Endothelial cell of umbilical vein (primary cell): Measurements from ENCODE around the gene DLGAP1. TPM values are rescaled to one million over a fixed set of nuclear protein-coding genes. Genes with fewer than 3 reads are reported as not detected.

ENCODE experiments used
- BruUV-seq: library from RNA; stranded (reverse); fragments of 400-500 nt; replicated peaks from 2 replicates; lab custom pipeline; 2021; lab: Mats Ljungman, UMichigan
- CTCF ChIA-PET: fragments of 300-600, 350-600 bp; sonication (Branson Sonifier 250); formaldehyde crosslinking; loops from one replicate; lab custom pipeline; 2021; ENCODE audit warnings: antibody characterized with exemption, inconsistent platforms; lab: Charles Lee
- POLR2A ChIA-PET: fragments of 300-600, 350-600 bp; sonication (Branson Sonifier 250); formaldehyde crosslinking; loops from one replicate; lab custom pipeline; 2021; ENCODE audit warnings: antibody characterized with exemption, inconsistent platforms; lab: Charles Lee
- DNase-seq: peaks from one replicate; pipeline ENCODE4 v3.0.0-alpha.2; 2011; ENCODE audit warnings: low read depth, low spot score
- FAIRE-seq: peaks from 2 replicates; lab custom pipeline; 2011; peaks lifted over from hg19 to GRCh38; lab: Jason Lieb, UNC
- H2AFZ ChIP-seq: 2 replicates; pipeline ENCODE4 v1.6.0; 2012; ENCODE audit warnings: low read depth, low read length, control low read depth, inconsistent platforms
- H3K27ac ChIP-seq: 2 replicates; pipeline ENCODE4 v1.5.1; 2011; ENCODE audit warnings: low read depth, mild to moderate bottlenecking, control low read depth, low read length, moderate library complexity; ENCODE audit not compliant: insufficient read depth
- H3K27me3 ChIP-seq, 2 experiments: 2 replicates each; pipeline versions ENCODE4 v1.6.0 to v1.6.1; 2011; ENCODE audit warnings: low read length in 2 of 2, mixed read lengths in 1 of 2; ENCODE audit not compliant: control insufficient read depth in 2 of 2, insufficient read depth in 2 of 2
- H3K36me3 ChIP-seq, 2 experiments: 2 replicates in 1 of 2; 3 replicates in 1 of 2; pipeline ENCODE4 v1.5.1; 2011; ENCODE audit warnings: low read length in 2 of 2, mild to moderate bottlenecking in 1 of 2, moderate library complexity in 1 of 2; ENCODE audit not compliant: control insufficient read depth in 2 of 2, insufficient read depth in 2 of 2; ENCODE audit errors: extremely low read depth in 1 of 2
- H3K4me1 ChIP-seq: 3 replicates; pipeline ENCODE4 v1.5.1; 2011; ENCODE audit warnings: mild to moderate bottlenecking, low read length; ENCODE audit not compliant: control insufficient read depth, insufficient read depth; ENCODE audit errors: extremely low read depth
- H3K4me2 ChIP-seq: 2 replicates; pipeline ENCODE4 v1.6.1; 2011; ENCODE audit warnings: low read length, control low read depth, mixed read lengths; ENCODE audit not compliant: insufficient read depth
- H3K4me3 ChIP-seq, 3 experiments: fragments of 200-600 bp in 1 of 3; sonication (generic), shearing (Covaris generic) in 1 of 3; replicated peaks in 1 of 3; 2 replicates each; pipeline ENCODE4 v1.5.1; 2011 to 2016; ENCODE audit warnings: control low read depth in 3 of 3, low read length in 3 of 3, mild to moderate bottlenecking in 2 of 3, inconsistent platforms in 1 of 3, low read depth in 1 of 3, moderate library complexity in 1 of 3; ENCODE audit not compliant: insufficient read depth in 1 of 3
- H3K79me2 ChIP-seq: 2 replicates; pipeline ENCODE4 v1.6.0; 2012; ENCODE audit warnings: low read length, inconsistent platforms; ENCODE audit not compliant: control insufficient read depth, insufficient read depth
- H3K9ac ChIP-seq: replicated peaks from 2 replicates; pipeline ENCODE3; 2011; ENCODE audit warnings: low read length, control low read depth; ENCODE audit not compliant: insufficient read depth; ENCODE audit errors: extremely low read depth
- H3K9me1 ChIP-seq: replicated peaks from 3 replicates; pipeline ENCODE4 v1.6.0; 2011; ENCODE audit warnings: mild to moderate bottlenecking, low read length; ENCODE audit not compliant: control insufficient read depth, insufficient read depth; ENCODE audit errors: extremely low read depth
- H3K9me3 ChIP-seq: replicated peaks from 2 replicates; pipeline ENCODE4 v1.5.1; 2012; ENCODE audit warnings: low read length, inconsistent platforms; ENCODE audit not compliant: control insufficient read depth, insufficient read depth
- H4K20me1 ChIP-seq: replicated peaks from 2 replicates; pipeline ENCODE3; 2011; ENCODE audit warnings: mild to moderate bottlenecking, low read length; ENCODE audit not compliant: control insufficient read depth, insufficient read depth; ENCODE audit errors: extremely low read depth
- CTCF ChIP-seq, 2 donors: IDR thresholded peaks; 1 replicate in 1 of 2; 2 replicates in 1 of 2; pipeline ENCODE4 v1.5.1; 2011; ENCODE audit warnings: low read length in 2 of 2, mild to moderate bottlenecking in 2 of 2, moderate library complexity in 2 of 2, control low read depth in 1 of 2, inconsistent platforms in 1 of 2, low read depth in 1 of 2; ENCODE audit not compliant: insufficient read depth in 1 of 2; ENCODE audit errors: extremely low read depth in 1 of 2
- EZH2 ChIP-seq: IDR thresholded peaks from 2 replicates; pipeline ENCODE4 v1.6.1; 2012; ENCODE audit warnings: borderline replicate concordance, low read depth, mild to moderate bottlenecking, moderate library complexity, low read length, inconsistent platforms; ENCODE audit not compliant: severe bottlenecking
- FOS ChIP-seq: IDR thresholded peaks from 2 replicates; pipeline ENCODE4 v1.6.1; 2011; ENCODE audit warnings: mild to moderate bottlenecking, low read length, moderate library complexity, borderline replicate concordance; ENCODE audit not compliant: insufficient read depth
- GATA2 ChIP-seq: IDR thresholded peaks from 2 replicates; pipeline ENCODE4 v1.7.0; 2011; ENCODE audit warnings: low read depth, mild to moderate bottlenecking, moderate library complexity, mixed read lengths, low read length; ENCODE audit not compliant: insufficient read length, insufficient read depth
- JUN ChIP-seq: IDR thresholded peaks from 2 replicates; pipeline ENCODE4 v1.6.1; 2011; ENCODE audit warnings: borderline replicate concordance, low read depth; ENCODE audit not compliant: insufficient read length, insufficient read depth
- MYC ChIP-seq: IDR thresholded peaks from one replicate; pipeline ENCODE4 v1.6.1; 2011; ENCODE audit warnings: mild to moderate bottlenecking, low read depth, low read length
- POLR2A ChIP-seq: IDR thresholded peaks from 2 replicates; pipeline ENCODE4 v1.6.1; 2012; ENCODE audit warnings: low read depth, mild to moderate bottlenecking, control low read depth, low read length
- POLR2AphosphoS5 ChIP-seq: IDR thresholded peaks from 2 replicates; pipeline ENCODE4 v1.6.1; 2012; ENCODE audit warnings: low read depth, mild to moderate bottlenecking, control low read depth, low read length, moderate library complexity; ENCODE audit not compliant: insufficient read depth
- dilution Hi-C: fragments of 300-500 bp; cut with MboI; formaldehyde crosslinking; loops from one replicate; pipeline ENCODE4 v1.15.0; 2019; ENCODE audit warnings: low sequenced_read_pairs; ENCODE audit not compliant: extremely low pct_ligation_motif_present
- intact Hi-C: fragments of 100-400 bp; cut with micrococcal nuclease; formaldehyde crosslinking; loops from one replicate; pipeline ENCODE4 v1.10.0; 2022
- polyA plus RNA-seq, 4 experiments: library from polyadenylated mRNA; depleted of rRNA in 3 of 4; stranded (reverse) in 3 of 4; unstranded in 1 of 4; fragments of >200 nt; gene quantifications; 2 replicates each; pipeline versions ENCODE4 v1.2.1 to v1.2.3, GENCODE V29; 2011 to 2012; ENCODE audit warnings: missing spikeins in 1 of 4
- total RNA-seq: library from RNA; stranded (reverse); gene quantifications from 2 replicates; pipeline ENCODE4 v1.2.3, GENCODE V29; 2021
- TF ChIP-seq, protein P1 (sequence below): IDR thresholded peaks from 2 replicates; pipeline ENCODE4 v1.6.1; 2011; ENCODE audit not compliant: insufficient read depth, insufficient read length

The DLGAP1 gene
- total and polyA plus RNA-seq, 2 donors (not counting 3 experiments of a cell fraction or from before 2014, with no cell fraction given), result 0.04 TPM; not detected in 1

DNA sequence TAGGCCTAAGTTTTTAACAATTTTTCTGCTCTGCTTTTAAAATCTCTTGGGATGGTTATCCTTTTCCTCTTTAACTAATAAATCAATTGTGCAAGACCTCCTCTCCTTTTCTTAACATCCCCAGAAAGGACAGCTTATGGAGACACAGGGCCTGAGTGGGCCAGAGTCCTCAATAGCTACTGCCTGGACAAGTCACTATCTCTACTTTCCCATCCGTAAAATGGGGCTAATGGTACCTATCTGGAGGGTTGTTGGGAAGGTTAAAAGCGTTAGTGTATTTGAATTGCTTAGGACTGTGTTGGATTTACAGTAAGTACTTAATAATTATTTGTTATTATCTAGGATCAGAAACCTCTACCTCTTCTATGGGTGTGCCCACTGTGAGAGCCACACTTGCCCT lies 945.1 kb downstream of the DLGAP1 start:
- no peaks in the 10 kb centered on the region for H3K36me3 ChIP-seq
- BruUV-seq, result no TSS peak
- no peak for FAIRE-seq
- no peaks in the 10 kb centered on the region for H4K20me1 ChIP-seq
- intact Hi-C loops, result no loop called here
- POLR2A ChIA-PET, result no interaction called here
- no peak overlapping the region for H3K27ac ChIP-seq
- no peaks in the 10 kb centered on the region for H3K4me1 ChIP-seq
- no peak overlapping the region for H2AFZ ChIP-seq
- H3K9me1 ChIP-seq, result no peaks in the 10 kb centered on the region
- TF ChIP-seq, protein P1, sequence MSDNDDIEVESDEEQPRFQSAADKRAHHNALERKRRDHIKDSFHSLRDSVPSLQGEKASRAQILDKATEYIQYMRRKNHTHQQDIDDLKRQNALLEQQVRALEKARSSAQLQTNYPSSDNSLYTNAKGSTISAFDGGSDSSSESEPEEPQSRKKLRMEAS, result no peak
- TF ChIP-seq POLR2AphosphoS5, result no peak
- no peak for TF ChIP-seq EZH2
- TF ChIP-seq MYC, result no peak
- no peak for TF ChIP-seq POLR2A
- TF ChIP-seq FOS, result no peak
- no peak for TF ChIP-seq JUN
- TF ChIP-seq GATA2, result no peak
- no peak for TF ChIP-seq CTCF (IDR thresholded peaks at IDR 0.05; ENCODE audit: extremely low read depth in 1 of 2, insufficient read depth in 1 of 2, low read depth in 1 of 2, low read length in 2 of 2)
- H3K79me2 ChIP-seq, result no peaks in the 10 kb centered on the region
- H3K27me3 ChIP-seq, result no peaks in the 10 kb centered on the region
- dilution Hi-C loops, result no loop called here
- no peak overlapping the region for H3K4me3 ChIP-seq
- H3K9ac ChIP-seq, result no peak overlapping the region
- CTCF ChIA-PET, result no interaction called here
- DNase-seq, result no peak
- no peak overlapping the region for H3K4me2 ChIP-seq
- H3K9me3 ChIP-seq, result no peaks in the 10 kb centered on the region
